Transverse colon (tissue), 3 donors: ENCODE measurements around the gene CALHM2.

Experiments
- EP300 ChIP-seq: sonication (generic); formaldehyde crosslinking; IDR thresholded peaks from one replicate; pipeline ENCODE4 v1.6.1; 2017; ENCODE audit warnings: antibody characterized with exemption, low read depth
- TF ChIP-seq, protein P1 (sequence below), 5 experiments: fragments of 200-600 bp in 3 of 5; fragments of 450-650 bp in 2 of 5; sonication (generic) in 3 of 5; IDR thresholded peaks; 1 replicate in 2 of 5; 2 replicates in 3 of 5; pipeline ENCODE4 v1.5.1; 2016 to 2017; ENCODE audit warnings: antibody characterized with exemption in 5 of 5, inconsistent platforms in 3 of 5, mild to moderate bottlenecking in 2 of 5, moderate library complexity in 1 of 5

GRCh38 chr10:103440416-103440815 lies 11.8 kb downstream of the CALHM2 start:
- TF ChIP-seq EP300 = no peak
- TF ChIP-seq, protein P1, sequence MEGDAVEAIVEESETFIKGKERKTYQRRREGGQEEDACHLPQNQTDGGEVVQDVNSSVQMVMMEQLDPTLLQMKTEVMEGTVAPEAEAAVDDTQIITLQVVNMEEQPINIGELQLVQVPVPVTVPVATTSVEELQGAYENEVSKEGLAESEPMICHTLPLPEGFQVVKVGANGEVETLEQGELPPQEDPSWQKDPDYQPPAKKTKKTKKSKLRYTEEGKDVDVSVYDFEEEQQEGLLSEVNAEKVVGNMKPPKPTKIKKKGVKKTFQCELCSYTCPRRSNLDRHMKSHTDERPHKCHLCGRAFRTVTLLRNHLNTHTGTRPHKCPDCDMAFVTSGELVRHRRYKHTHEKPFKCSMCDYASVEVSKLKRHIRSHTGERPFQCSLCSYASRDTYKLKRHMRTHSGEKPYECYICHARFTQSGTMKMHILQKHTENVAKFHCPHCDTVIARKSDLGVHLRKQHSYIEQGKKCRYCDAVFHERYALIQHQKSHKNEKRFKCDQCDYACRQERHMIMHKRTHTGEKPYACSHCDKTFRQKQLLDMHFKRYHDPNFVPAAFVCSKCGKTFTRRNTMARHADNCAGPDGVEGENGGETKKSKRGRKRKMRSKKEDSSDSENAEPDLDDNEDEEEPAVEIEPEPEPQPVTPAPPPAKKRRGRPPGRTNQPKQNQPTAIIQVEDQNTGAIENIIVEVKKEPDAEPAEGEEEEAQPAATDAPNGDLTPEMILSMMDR (IDR thresholded peaks at IDR 0.05) = no peak
